ENCODE measurements around the gene CAT. TPM values are rescaled to one million over a fixed set of nuclear protein-coding genes. Genes with fewer than 3 reads are reported as not detected.

The CAT gene
- total and polyA plus RNA-seq, 4 donors: 51.5 to 76.0 (median 64.2) TPM

GRCh38 chr11:34460278-34460677 is 21.5 kb downstream of the CAT start:
- Histone ChIP-seq H3K9me3 (ENCODE audit: control insufficient read depth, low read length) (no peaks in the 10 kb centered on the region), H3K36me3 (ENCODE audit: control insufficient read depth in 1 of 2, insufficient read depth in 2 of 2, low read length in 1 of 2) (peaks cover 8 to 11% of the 10 kb centered on the region in 2 donors), H3K4me3 (ENCODE audit: low read length in 2 of 2) (no peak overlapping the region), H3K27ac (ENCODE audit: low read depth in 1 of 2, low read length in 2 of 2) (no peak overlapping the region), H3K4me1 (ENCODE audit: control insufficient read depth in 1 of 2, insufficient read depth in 2 of 2, low read length in 2 of 2) (no peaks in the 10 kb centered on the region), H3K27me3 (ENCODE audit: control insufficient read depth in 1 of 2, insufficient read depth in 2 of 2, low read length in 1 of 2) (no peaks in the 10 kb centered on the region)
- 74 to 77% methylated on average over 4 of the region's 4 CpGs for WGBS, 2 donors
- DNase-seq (no peak), ATAC-seq (ENCODE audit: low FRiP score) (no peak)
- intact Hi-C loops (cut with DNase I): no loop called here

- 90 to 95% methylated on average over 14 of the region's 14 CpGs for WGBS, 2 donors
- intact Hi-C loops (cut with DNase I): no loop called here
- DNase-seq: no peak
- no peak overlapping the region for H3K27ac ChIP-seq (ENCODE audit: low read depth in 1 of 2, low read length in 2 of 2)
- H3K4me3 ChIP-seq (ENCODE audit: low read length in 2 of 2): no peak overlapping the region
- peaks cover 8 to 11% of the 10 kb centered on the region in 2 donors for H3K36me3 ChIP-seq (ENCODE audit: control insufficient read depth in 1 of 2, insufficient read depth in 2 of 2, low read length in 1 of 2)
- H3K27me3 ChIP-seq (ENCODE audit: control insufficient read depth in 1 of 2, insufficient read depth in 2 of 2, low read length in 1 of 2): no peaks in the 10 kb centered on the region
- no peak for ATAC-seq (ENCODE audit: low FRiP score)
- H3K4me1 ChIP-seq (ENCODE audit: control insufficient read depth in 1 of 2, insufficient read depth in 2 of 2, low read length in 2 of 2): no peaks in the 10 kb centered on the region
- H3K9me3 ChIP-seq (ENCODE audit: control insufficient read depth, low read length): no peaks in the 10 kb centered on the region
These were observed 22.5 kb downstream of the CAT start for GRCh38 chr11:34461215-34461614.

DNA sequence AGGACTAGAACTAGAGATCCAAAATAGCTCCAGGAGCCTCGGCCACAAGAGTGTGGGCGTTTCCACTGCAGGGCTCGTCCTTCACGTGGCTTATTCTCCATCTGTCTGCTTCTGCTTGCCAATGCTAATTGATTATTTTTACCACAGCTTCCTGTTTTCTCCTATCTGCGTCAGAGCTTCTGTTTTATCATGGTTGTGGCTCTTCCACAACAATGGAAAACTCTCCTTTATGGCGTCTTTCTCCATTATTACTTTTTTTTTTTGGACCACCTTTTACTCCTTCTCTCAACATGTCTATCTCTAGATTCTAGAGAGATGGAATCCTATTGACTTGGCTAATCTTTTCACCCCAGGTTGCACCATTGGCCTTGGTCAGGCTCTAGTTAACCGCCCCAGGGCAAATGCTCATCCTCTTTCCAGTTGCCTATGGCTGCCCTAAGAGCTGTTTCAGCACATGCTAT is 25.9 kb downstream of the CAT start:
- 87 to 90% methylated on average over 7 of the region's 7 CpGs for WGBS, 2 donors
- Histone ChIP-seq H3K27me3 (ENCODE audit: control insufficient read depth in 1 of 2, insufficient read depth in 2 of 2, low read length in 1 of 2) (no peaks in the 10 kb centered on the region), H3K4me1 (ENCODE audit: control insufficient read depth in 1 of 2, insufficient read depth in 2 of 2, low read length in 2 of 2) (no peaks in the 10 kb centered on the region), H3K36me3 (ENCODE audit: control insufficient read depth in 1 of 2, insufficient read depth in 2 of 2, low read length in 1 of 2) (peaks cover 9 to 11% of the 10 kb centered on the region in 2 donors), H3K27ac (ENCODE audit: low read depth in 1 of 2, low read length in 2 of 2) (no peak overlapping the region), H3K4me3 (ENCODE audit: low read length in 2 of 2) (no peak overlapping the region), H3K9me3 (ENCODE audit: control insufficient read depth, low read length) (no peaks in the 10 kb centered on the region)
- DNase-seq (peak in 1 of 2 donors; percentile 50), ATAC-seq (ENCODE audit: low FRiP score) (no peak)
- intact Hi-C loops (cut with DNase I): no loop called here

- no peak for DNase-seq
- H3K4me3 ChIP-seq (ENCODE audit: low read length in 2 of 2): no peak overlapping the region
- peaks cover 9 to 11% of the 10 kb centered on the region in 2 donors for H3K36me3 ChIP-seq (ENCODE audit: control insufficient read depth in 1 of 2, insufficient read depth in 2 of 2, low read length in 1 of 2)
- intact Hi-C loops (cut with DNase I): no loop called here
- WGBS, 2 donors: 84 to 98% methylated on average over 3 of the region's 3 CpGs
- H3K27me3 ChIP-seq (ENCODE audit: control insufficient read depth in 1 of 2, insufficient read depth in 2 of 2, low read length in 1 of 2): no peaks in the 10 kb centered on the region
- no peak for ATAC-seq (ENCODE audit: low FRiP score)
- H3K9me3 ChIP-seq (ENCODE audit: control insufficient read depth, low read length): no peaks in the 10 kb centered on the region
- H3K4me1 ChIP-seq (ENCODE audit: control insufficient read depth in 1 of 2, insufficient read depth in 2 of 2, low read length in 2 of 2): no peaks in the 10 kb centered on the region
- no peak overlapping the region for H3K27ac ChIP-seq (ENCODE audit: low read depth in 1 of 2, low read length in 2 of 2)
These were observed 28.2 kb downstream of the CAT start for GRCh38 chr11:34466802-34467488.

GRCh38 chr11:34468209-34468841 is 29.6 kb downstream of the CAT start:
- peaks cover 5 to 11% of the 10 kb centered on the region in 2 donors for H3K36me3 ChIP-seq (ENCODE audit: control insufficient read depth in 1 of 2, insufficient read depth in 2 of 2, low read length in 1 of 2)
- WGBS, 2 donors: 91 to 96% methylated on average over 8 of the region's 8 CpGs
- intact Hi-C loops (cut with DNase I): no loop called here
- H3K9me3 ChIP-seq (ENCODE audit: control insufficient read depth, low read length): no peaks in the 10 kb centered on the region
- no peak for ATAC-seq (ENCODE audit: low FRiP score)
- no peak overlapping the region for H3K4me3 ChIP-seq (ENCODE audit: low read length in 2 of 2)
- H3K27ac ChIP-seq (ENCODE audit: low read depth in 1 of 2, low read length in 2 of 2): no peak overlapping the region
- H3K27me3 ChIP-seq (ENCODE audit: control insufficient read depth in 1 of 2, insufficient read depth in 2 of 2, low read length in 1 of 2): no peaks in the 10 kb centered on the region
- H3K4me1 ChIP-seq (ENCODE audit: control insufficient read depth in 1 of 2, insufficient read depth in 2 of 2, low read length in 2 of 2): no peaks in the 10 kb centered on the region
- no peak for DNase-seq

GRCh38 chr11:34473603-34474169 is 35.0 kb downstream of the CAT start:
- no peak for ATAC-seq (ENCODE audit: low FRiP score)
- no peak for DNase-seq
- no peak overlapping the region for H3K27ac ChIP-seq (ENCODE audit: low read depth in 1 of 2, low read length in 2 of 2)
- H3K4me1 ChIP-seq (ENCODE audit: control insufficient read depth in 1 of 2, insufficient read depth in 2 of 2, low read length in 2 of 2): no peaks in the 10 kb centered on the region
- peaks cover 5 to 8% of the 10 kb centered on the region in 2 donors for H3K36me3 ChIP-seq (ENCODE audit: control insufficient read depth in 1 of 2, insufficient read depth in 2 of 2, low read length in 1 of 2)
- H3K9me3 ChIP-seq (ENCODE audit: control insufficient read depth, low read length): no peaks in the 10 kb centered on the region
- no peak overlapping the region for H3K4me3 ChIP-seq (ENCODE audit: low read length in 2 of 2)
- 95 to 98% methylated on average over 4 of the region's 4 CpGs for WGBS, 2 donors
- no peaks in the 10 kb centered on the region for H3K27me3 ChIP-seq (ENCODE audit: control insufficient read depth in 1 of 2, insufficient read depth in 2 of 2, low read length in 1 of 2)
- intact Hi-C loops (cut with DNase I): no loop called here

DNA sequence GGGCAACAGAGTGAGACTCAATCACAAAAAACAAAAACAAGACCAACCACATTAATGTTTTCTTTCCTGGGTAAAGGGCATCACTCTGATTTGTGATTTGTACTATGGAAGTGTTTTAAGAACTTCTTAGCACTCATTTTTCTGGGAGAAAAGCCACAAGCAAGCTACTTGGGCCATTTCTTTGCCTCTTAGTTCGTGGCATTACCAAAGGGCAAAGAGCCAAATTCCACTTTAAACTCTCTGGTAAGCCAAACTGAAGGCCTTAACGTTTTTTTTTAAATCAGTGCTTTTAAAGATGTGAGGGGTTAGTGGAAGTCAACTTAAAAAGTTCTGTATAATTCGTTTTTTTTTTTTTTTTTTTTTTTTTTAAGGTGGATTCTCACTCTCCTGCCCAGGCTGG is 36.9 kb downstream of the CAT start:
- ATAC-seq (ENCODE audit: low FRiP score): no peak
- H3K27me3 ChIP-seq (ENCODE audit: control insufficient read depth in 1 of 2, insufficient read depth in 2 of 2, low read length in 1 of 2): no peaks in the 10 kb centered on the region
- no peak overlapping the region for H3K27ac ChIP-seq (ENCODE audit: low read depth in 1 of 2, low read length in 2 of 2)

GRCh38 chr11:34476849-34477248 is 38.1 kb downstream of the CAT start:
- Histone ChIP-seq H3K27ac (ENCODE audit: low read depth in 1 of 2, low read length in 2 of 2) (no peak overlapping the region), H3K9me3 (ENCODE audit: control insufficient read depth, low read length) (no peaks in the 10 kb centered on the region), H3K27me3 (ENCODE audit: control insufficient read depth in 1 of 2, insufficient read depth in 2 of 2, low read length in 1 of 2) (no peaks in the 10 kb centered on the region), H3K36me3 (ENCODE audit: control insufficient read depth in 1 of 2, insufficient read depth in 2 of 2, low read length in 1 of 2) (no peaks in the 10 kb centered on the region), H3K4me1 (ENCODE audit: control insufficient read depth in 1 of 2, insufficient read depth in 2 of 2, low read length in 2 of 2) (no peaks in the 10 kb centered on the region), H3K4me3 (ENCODE audit: low read length in 2 of 2) (no peak overlapping the region)
- intact Hi-C loops (cut with DNase I): no loop called here
- ATAC-seq (ENCODE audit: low FRiP score) (no peak), DNase-seq (no peak)
- 91 to 93% methylated on average over 4 of the region's 4 CpGs for WGBS, 2 donors

More for the DNA sequence above, 36.9 kb downstream of the CAT start:
- no peaks in the 10 kb centered on the region for H3K9me3 ChIP-seq (ENCODE audit: control insufficient read depth, low read length)
- H3K4me1 ChIP-seq (ENCODE audit: control insufficient read depth in 1 of 2, insufficient read depth in 2 of 2, low read length in 2 of 2): no peaks in the 10 kb centered on the region
- peaks cover 0 to 3% of the 10 kb centered on the region in 2 donors for H3K36me3 ChIP-seq (ENCODE audit: control insufficient read depth in 1 of 2, insufficient read depth in 2 of 2, low read length in 1 of 2)
- 3 to 4% methylated on average over 3 of the region's 3 CpGs for WGBS, 2 donors
- no peak for DNase-seq
- H3K4me3 ChIP-seq (ENCODE audit: low read length in 2 of 2): no peak overlapping the region
- intact Hi-C loops (cut with DNase I): no loop called here
